DND-41 (cell line): ENCODE data around the gene GDI1.

Experiments
- EZH2 ChIP-seq: IDR thresholded peaks from 3 replicates; pipeline ENCODE4 v1.6.1; 2012; ENCODE audit warnings: borderline replicate concordance, low read depth, mild to moderate bottlenecking, moderate library complexity, low read length, inconsistent platforms; ENCODE audit not compliant: severe bottlenecking
- TF ChIP-seq, protein P1 (sequence below): IDR thresholded peaks from 2 replicates; pipeline ENCODE4 v1.5.1; 2012; ENCODE audit warnings: borderline replicate concordance, low read length, moderate library complexity, mild to moderate bottlenecking; ENCODE audit not compliant: poor library complexity, severe bottlenecking; ENCODE audit errors: extremely low read depth

DNA sequence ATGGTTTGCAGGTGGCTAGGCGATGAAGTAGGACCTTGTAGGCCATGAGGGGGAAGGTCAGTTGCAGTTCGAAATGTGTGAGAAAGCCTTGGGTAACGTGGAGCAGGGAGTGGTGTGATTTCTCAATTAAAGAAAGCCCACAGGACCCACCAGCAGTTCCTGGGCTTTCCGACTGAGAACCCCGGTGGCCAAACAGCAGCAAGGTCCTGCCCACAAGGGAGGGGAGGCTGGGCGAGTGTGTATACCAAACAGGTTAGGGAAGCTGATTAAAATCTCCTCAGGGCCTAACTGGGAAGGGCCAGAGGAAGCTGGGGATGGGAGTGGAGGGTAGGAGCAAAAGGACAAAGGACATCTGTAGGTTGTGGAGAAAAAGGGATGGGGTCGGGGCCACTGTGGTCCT, 6.0 kb upstream of the GDI1 start:
- TF ChIP-seq, protein P1, sequence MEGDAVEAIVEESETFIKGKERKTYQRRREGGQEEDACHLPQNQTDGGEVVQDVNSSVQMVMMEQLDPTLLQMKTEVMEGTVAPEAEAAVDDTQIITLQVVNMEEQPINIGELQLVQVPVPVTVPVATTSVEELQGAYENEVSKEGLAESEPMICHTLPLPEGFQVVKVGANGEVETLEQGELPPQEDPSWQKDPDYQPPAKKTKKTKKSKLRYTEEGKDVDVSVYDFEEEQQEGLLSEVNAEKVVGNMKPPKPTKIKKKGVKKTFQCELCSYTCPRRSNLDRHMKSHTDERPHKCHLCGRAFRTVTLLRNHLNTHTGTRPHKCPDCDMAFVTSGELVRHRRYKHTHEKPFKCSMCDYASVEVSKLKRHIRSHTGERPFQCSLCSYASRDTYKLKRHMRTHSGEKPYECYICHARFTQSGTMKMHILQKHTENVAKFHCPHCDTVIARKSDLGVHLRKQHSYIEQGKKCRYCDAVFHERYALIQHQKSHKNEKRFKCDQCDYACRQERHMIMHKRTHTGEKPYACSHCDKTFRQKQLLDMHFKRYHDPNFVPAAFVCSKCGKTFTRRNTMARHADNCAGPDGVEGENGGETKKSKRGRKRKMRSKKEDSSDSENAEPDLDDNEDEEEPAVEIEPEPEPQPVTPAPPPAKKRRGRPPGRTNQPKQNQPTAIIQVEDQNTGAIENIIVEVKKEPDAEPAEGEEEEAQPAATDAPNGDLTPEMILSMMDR: no peak
- TF ChIP-seq EZH2: no peak
